Measurements from ENCODE around the gene ZFP69. TPM values are rescaled to one million over a fixed set of nuclear protein-coding genes. Genes with fewer than 3 reads are reported as not detected.

Gene ZFP69
- 2.2 and 5.1 TPM in 2 replicates for total RNA-seq (ENCODE audit: low replicate concordance)
- long read RNA-seq, result 0 reads

DNA sequence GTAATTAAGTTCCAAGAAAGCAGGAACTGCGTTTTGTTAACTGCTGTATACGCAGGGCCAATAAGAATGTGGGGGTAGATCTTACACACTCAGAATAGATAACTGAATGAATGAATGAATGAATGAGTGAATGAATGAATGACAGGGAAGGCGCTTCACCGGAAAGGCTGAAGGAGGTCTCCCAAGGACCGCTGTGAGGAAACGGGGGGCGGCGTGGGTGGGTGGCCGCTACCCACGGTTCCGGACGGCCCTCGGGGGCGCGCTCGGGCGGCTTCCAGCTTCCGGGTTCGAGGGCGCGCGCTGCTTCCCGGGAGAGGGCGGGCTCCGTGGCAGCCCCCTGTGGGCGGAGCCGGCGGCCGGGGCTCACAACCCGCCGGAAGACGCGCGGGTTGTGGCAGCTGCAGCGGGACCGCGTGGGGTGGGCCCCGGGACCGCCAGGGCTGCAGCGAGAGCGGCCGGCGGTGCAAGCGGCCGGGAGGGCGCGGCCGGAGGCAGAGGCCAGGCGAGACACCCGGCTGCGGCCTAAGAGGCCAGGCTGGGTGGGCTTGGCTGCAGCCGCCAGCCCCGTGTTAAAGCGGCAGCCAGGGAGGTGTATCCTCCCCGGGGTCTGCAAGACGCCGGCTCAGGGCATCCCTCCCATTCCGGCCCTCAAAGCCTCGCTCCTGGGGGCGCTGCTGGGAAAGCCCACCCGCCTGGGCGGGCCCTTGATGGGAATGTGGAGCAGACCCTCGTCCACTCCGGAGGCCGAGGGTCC, at the start of gene ZFP69:
ZFP69 (plus strand) TSS at position 367 of the 754 bp plus-strand sequence. CDS start 2,072 bp downstream, outside the sequence.
- H3K4me1 Mint-ChIP-seq (ENCODE audit: unreplicated experiment), result peaks cover 11% of the 10 kb centered on the region
- peaks cover 19% of the 10 kb centered on the region for H3K36me3 Mint-ChIP-seq
- peak; percentile 85 for DNase-seq (ENCODE audit: extremely low spot score, unreplicated experiment)
- H3K27ac Mint-ChIP-seq, result peak within 1 kb of the TSS; percentile 76
- no peaks in the 10 kb centered on the region for H3K27me3 Mint-ChIP-seq
- peak within 1 kb of the TSS; percentile 92 for H3K4me3 Mint-ChIP-seq
- H3K9me3 Mint-ChIP-seq, result peaks cover 13% of the 10 kb centered on the region
- TF ChIP-seq, protein P1, sequence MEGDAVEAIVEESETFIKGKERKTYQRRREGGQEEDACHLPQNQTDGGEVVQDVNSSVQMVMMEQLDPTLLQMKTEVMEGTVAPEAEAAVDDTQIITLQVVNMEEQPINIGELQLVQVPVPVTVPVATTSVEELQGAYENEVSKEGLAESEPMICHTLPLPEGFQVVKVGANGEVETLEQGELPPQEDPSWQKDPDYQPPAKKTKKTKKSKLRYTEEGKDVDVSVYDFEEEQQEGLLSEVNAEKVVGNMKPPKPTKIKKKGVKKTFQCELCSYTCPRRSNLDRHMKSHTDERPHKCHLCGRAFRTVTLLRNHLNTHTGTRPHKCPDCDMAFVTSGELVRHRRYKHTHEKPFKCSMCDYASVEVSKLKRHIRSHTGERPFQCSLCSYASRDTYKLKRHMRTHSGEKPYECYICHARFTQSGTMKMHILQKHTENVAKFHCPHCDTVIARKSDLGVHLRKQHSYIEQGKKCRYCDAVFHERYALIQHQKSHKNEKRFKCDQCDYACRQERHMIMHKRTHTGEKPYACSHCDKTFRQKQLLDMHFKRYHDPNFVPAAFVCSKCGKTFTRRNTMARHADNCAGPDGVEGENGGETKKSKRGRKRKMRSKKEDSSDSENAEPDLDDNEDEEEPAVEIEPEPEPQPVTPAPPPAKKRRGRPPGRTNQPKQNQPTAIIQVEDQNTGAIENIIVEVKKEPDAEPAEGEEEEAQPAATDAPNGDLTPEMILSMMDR (conservative IDR thresholded peaks at IDR 0.05), result no peak

DNA sequence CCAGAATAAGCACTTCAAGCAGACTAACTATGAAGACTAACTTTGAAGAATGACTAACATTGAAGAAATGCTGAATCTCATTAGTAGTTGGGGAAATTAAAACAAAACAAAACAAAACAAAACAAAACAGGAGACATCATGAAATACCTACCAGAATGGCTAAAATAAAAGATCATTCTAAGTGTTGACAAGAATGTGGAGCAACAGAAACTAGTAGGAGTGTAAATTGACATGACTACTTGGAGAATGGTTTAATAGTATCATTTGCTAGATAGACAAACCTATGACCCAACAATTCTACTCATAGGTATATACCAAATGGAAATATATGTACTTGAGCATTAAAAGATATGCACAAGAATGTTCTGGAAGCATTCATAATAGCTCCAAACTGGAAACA, 45.7 kb upstream of the ZFP69 start:
- Mint-ChIP-seq H3K4me3 (no peak overlapping the region), H3K9me3 (no peaks in the 10 kb centered on the region), H3K27me3 (no peaks in the 10 kb centered on the region), H3K36me3 (no peaks in the 10 kb centered on the region), H3K4me1 (ENCODE audit: unreplicated experiment) (no peaks in the 10 kb centered on the region), H3K27ac (no peak overlapping the region)
- no peak for DNase-seq (ENCODE audit: extremely low spot score, unreplicated experiment)
- TF ChIP-seq, protein P1 (conservative IDR thresholded peaks at IDR 0.05), result no peak

DNA sequence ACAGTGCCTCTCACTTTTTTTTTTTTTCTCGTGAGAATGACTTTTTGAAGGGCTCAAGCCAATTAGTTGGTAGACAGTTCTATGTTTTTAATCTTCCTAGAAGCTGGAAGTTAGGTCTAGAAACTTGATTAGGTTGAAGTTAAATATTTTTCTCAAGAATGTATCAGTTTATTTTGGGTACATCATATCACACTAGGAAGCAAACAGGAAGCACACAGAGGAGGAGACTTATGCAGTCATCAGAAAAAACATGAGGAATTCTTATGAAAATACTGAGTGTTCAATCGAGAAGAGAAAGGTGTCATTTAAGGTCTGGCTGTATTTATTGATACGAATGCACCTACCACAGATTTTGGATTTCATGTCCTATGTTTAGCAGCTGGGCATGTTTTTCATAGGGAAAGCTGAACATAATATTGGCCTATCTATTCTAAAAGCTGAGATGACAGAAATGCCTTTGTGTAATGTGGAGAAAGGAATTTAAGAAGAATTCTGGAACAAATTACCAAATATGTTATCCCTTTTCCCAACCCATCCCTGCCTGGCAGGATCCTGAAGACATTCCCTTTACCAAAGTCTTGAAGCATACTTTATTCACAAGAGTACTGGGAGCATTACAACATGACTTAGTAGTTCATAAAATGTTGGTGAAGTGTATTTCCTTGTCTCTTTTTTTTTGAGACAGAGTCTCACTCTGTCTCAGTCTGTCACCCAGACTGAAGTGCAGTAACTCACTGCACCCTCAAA, 44.3 kb upstream of the ZFP69 start:
- H3K27me3 Mint-ChIP-seq, result no peaks in the 10 kb centered on the region
- no peaks in the 10 kb centered on the region for H3K36me3 Mint-ChIP-seq
- H3K4me1 Mint-ChIP-seq (ENCODE audit: unreplicated experiment), result no peaks in the 10 kb centered on the region
- no peaks in the 10 kb centered on the region for H3K9me3 Mint-ChIP-seq
- H3K4me3 Mint-ChIP-seq, result no peak overlapping the region
- no peak overlapping the region for H3K27ac Mint-ChIP-seq
- TF ChIP-seq, protein P1 (conservative IDR thresholded peaks at IDR 0.05), result no peak
- DNase-seq (ENCODE audit: extremely low spot score, unreplicated experiment), result no peak

DNA sequence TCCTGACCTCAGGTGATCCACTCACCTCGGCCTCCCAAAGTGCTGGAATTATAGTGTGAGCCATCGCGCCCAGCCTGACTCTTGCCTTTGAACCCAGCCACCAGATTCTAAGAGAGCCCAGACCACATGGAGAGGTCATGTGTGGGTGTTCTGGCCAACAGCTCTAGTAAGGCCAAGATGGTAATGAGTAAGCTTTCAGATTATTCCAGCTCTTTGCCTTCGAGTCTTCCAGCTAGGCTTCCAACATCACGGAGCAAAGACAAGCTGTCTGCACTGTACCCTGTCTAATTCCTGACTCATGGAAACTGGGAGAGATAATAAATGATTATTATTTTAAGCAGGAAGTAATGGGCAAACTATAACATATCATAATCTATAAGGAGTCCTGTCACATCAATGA, 41.6 kb upstream of the ZFP69 start:
- no peaks in the 10 kb centered on the region for H3K27me3 Mint-ChIP-seq
- TF ChIP-seq, protein P1 (conservative IDR thresholded peaks at IDR 0.05), result no peak

DNA sequence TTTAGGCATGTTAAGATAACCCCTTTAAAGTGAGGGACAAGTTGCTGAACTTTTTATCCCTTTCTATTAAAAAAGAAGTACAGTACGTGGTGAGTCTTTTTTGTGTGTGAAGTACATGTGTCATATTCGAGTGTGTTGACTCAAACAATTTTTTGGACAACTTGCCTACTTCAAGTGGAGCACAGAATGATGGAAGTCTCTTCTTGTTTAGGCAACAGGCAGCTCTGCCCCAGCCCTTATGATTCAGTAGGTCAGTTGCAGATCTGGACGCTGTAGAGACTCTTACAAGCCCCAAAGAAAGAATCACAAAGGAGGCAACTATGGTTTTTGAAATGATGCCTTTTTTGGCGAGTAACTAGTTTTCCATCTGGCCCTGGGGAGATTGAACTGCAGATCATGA, 41.2 kb upstream of the ZFP69 start:
- Mint-ChIP-seq H3K27ac (no peak overlapping the region), H3K36me3 (no peaks in the 10 kb centered on the region), H3K27me3 (no peaks in the 10 kb centered on the region), H3K4me3 (no peak overlapping the region), H3K9me3 (no peaks in the 10 kb centered on the region), H3K4me1 (ENCODE audit: unreplicated experiment) (no peaks in the 10 kb centered on the region)
- DNase-seq (ENCODE audit: extremely low spot score, unreplicated experiment), result no peak
- TF ChIP-seq, protein P1 (conservative IDR thresholded peaks at IDR 0.05), result no peak

More for the DNA sequence above, 41.6 kb upstream of the ZFP69 start:
- H3K4me1 Mint-ChIP-seq (ENCODE audit: unreplicated experiment), result no peaks in the 10 kb centered on the region
- no peak overlapping the region for H3K27ac Mint-ChIP-seq
- no peaks in the 10 kb centered on the region for H3K36me3 Mint-ChIP-seq
- no peak overlapping the region for H3K4me3 Mint-ChIP-seq
- H3K9me3 Mint-ChIP-seq, result no peaks in the 10 kb centered on the region
- DNase-seq (ENCODE audit: extremely low spot score, unreplicated experiment), result no peak
